HepG2 (cell line): ENCODE measurements around the gene CLIC5.

Experiments
- IRF2 ChIP-seq: IDR thresholded peaks from 2 replicates; pipeline ENCODE4 v1.6.1; 2018; ENCODE audit warnings: missing genetic modification reagents, missing compliant biosample characterization
- TBP ChIP-seq: sonication (generic); formaldehyde crosslinking; IDR thresholded peaks from 2 replicates; pipeline ENCODE4 v1.5.0; 2020; ENCODE audit warnings: missing genetic modification reagents
- ZNF331 ChIP-seq: sonication (generic); formaldehyde crosslinking; IDR thresholded peaks from 2 replicates; pipeline ENCODE4 v1.4.0; 2020; ENCODE audit warnings: missing genetic modification reagents
- TF ChIP-seq, protein P1 (sequence below): sonication (generic); formaldehyde crosslinking; IDR thresholded peaks from 2 replicates; pipeline ENCODE4 v1.5.1; 2020; ENCODE audit warnings: mild to moderate bottlenecking, missing genetic modification reagents, moderate library complexity
- TF ChIP-seq, protein P2 (sequence below): sonication (generic); formaldehyde crosslinking; IDR thresholded peaks from 2 replicates; pipeline ENCODE4 v1.5.0; 2020; ENCODE audit warnings: mild to moderate bottlenecking, missing genetic modification reagents, moderate library complexity

DNA sequence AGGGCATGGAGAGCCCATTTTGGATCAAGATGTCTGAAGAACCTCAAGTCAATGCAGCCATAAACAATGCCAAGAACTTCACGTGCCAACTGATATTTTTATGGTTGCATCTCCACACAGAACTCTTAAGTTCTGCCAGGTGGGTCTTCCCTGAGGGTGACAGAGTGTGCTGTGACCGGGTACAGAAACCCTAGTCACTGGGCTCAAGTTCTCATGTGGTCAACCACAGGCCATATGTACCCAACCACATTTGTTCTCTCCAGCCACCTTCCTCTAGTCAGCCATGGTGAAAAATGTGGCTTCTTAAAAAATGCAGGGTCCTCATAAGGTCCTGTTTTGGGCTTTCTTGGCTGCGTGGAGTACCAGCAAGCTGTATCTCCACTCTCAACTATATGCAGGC lies 48.9 kb downstream of the CLIC5 start:
- no peak for TF ChIP-seq IRF2 (CRISPR knock-in tag)
- no peak for TF ChIP-seq TBP
- TF ChIP-seq, protein P1, sequence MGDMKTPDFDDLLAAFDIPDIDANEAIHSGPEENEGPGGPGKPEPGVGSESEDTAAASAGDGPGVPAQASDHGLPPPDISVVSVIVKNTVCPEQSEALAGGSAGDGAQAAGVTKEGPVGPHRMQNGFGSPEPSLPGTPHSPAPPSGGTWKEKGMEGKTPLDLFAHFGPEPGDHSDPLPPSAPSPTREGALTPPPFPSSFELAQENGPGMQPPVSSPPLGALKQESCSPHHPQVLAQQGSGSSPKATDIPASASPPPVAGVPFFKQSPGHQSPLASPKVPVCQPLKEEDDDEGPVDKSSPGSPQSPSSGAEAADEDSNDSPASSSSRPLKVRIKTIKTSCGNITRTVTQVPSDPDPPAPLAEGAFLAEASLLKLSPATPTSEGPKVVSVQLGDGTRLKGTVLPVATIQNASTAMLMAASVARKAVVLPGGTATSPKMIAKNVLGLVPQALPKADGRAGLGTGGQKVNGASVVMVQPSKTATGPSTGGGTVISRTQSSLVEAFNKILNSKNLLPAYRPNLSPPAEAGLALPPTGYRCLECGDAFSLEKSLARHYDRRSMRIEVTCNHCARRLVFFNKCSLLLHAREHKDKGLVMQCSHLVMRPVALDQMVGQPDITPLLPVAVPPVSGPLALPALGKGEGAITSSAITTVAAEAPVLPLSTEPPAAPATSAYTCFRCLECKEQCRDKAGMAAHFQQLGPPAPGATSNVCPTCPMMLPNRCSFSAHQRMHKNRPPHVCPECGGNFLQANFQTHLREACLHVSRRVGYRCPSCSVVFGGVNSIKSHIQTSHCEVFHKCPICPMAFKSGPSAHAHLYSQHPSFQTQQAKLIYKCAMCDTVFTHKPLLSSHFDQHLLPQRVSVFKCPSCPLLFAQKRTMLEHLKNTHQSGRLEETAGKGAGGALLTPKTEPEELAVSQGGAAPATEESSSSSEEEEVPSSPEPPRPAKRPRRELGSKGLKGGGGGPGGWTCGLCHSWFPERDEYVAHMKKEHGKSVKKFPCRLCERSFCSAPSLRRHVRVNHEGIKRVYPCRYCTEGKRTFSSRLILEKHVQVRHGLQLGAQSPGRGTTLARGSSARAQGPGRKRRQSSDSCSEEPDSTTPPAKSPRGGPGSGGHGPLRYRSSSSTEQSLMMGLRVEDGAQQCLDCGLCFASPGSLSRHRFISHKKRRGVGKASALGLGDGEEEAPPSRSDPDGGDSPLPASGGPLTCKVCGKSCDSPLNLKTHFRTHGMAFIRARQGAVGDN (CRISPR knock-in tag): no peak
- TF ChIP-seq, protein P2, sequence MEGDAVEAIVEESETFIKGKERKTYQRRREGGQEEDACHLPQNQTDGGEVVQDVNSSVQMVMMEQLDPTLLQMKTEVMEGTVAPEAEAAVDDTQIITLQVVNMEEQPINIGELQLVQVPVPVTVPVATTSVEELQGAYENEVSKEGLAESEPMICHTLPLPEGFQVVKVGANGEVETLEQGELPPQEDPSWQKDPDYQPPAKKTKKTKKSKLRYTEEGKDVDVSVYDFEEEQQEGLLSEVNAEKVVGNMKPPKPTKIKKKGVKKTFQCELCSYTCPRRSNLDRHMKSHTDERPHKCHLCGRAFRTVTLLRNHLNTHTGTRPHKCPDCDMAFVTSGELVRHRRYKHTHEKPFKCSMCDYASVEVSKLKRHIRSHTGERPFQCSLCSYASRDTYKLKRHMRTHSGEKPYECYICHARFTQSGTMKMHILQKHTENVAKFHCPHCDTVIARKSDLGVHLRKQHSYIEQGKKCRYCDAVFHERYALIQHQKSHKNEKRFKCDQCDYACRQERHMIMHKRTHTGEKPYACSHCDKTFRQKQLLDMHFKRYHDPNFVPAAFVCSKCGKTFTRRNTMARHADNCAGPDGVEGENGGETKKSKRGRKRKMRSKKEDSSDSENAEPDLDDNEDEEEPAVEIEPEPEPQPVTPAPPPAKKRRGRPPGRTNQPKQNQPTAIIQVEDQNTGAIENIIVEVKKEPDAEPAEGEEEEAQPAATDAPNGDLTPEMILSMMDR (CRISPR knock-in tag): no peak
- no peak for TF ChIP-seq ZNF331
